Bone marrow (tissue), 2 donors: ENCODE results near the gene IGF2.

Source experiments
- DNase-seq, 2 donors: peaks; one replicate each; lab custom pipeline; 2025; lab: John Stamatoyannopoulos, UW

The IGF2 gene

DNA sequence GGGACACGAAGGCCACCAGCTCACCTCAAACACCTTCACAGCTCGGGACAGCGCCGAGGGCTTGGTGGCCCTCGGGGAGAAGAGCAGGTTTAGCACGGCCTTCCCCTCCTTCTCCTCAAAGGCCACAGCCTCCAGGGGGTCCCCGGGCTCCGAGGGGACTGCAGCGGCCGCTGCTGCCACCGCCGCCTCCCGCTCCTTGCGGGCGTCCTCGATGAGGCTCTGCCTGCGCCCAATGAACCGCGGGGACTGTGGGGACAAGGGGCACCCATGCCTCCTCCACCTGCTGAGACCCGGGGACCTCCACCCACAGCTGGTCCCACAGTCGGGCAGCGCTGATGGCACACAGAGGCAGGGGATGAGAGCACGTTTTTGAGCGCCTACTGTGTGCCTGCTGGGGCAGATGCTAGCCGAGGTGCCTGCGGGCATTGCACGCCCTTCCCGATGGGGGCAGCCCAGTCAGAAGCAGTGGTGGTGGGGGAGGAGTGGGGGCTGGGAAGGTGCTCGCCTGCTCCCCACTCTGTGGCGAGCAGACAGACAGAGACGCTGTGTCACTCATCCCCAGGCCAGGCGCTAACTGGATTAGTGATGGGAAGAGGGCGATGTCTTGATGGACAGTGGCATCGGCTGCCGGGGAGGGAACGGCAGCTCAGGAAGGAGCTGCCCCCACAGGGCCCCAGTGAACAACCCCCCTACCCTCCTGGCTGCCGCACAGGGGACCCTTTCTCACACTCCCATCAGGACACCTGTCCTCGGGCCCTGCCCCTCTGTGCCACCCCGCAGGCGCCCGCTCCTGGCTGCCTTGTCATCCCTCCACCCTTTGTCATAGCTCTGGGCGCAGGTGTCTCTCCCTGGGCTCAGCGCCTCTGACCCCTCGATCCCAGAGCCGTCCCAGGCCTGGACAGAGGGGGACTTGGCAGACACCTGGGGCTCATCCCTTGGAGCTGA is 30.7 kb upstream of the IGF2 start:
- no peak for DNase-seq

DNA sequence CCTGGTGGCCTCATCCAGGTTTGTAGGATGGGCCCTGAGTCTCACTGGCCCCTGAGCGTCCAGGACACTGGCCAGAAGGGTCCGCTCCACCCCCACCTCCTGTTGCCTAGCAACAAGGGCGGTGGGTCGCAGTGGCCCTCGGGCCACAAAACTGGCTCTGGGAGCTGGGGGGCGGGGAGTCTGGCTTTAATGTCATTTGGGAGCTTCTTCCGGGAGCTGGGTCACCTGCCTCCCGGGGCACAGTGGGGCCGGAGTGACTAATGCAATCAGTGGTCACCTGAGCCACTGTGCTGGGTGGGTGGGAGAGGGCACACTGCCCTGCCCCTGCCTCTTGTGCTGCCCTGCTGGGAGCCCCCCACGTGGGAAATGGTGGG is 29.8 kb upstream of the IGF2 start:
- no peak for DNase-seq

GRCh38 chr11:2168286-2169004 is 29.3 kb upstream of the IGF2 start:
- DNase-seq = no peak

DNA sequence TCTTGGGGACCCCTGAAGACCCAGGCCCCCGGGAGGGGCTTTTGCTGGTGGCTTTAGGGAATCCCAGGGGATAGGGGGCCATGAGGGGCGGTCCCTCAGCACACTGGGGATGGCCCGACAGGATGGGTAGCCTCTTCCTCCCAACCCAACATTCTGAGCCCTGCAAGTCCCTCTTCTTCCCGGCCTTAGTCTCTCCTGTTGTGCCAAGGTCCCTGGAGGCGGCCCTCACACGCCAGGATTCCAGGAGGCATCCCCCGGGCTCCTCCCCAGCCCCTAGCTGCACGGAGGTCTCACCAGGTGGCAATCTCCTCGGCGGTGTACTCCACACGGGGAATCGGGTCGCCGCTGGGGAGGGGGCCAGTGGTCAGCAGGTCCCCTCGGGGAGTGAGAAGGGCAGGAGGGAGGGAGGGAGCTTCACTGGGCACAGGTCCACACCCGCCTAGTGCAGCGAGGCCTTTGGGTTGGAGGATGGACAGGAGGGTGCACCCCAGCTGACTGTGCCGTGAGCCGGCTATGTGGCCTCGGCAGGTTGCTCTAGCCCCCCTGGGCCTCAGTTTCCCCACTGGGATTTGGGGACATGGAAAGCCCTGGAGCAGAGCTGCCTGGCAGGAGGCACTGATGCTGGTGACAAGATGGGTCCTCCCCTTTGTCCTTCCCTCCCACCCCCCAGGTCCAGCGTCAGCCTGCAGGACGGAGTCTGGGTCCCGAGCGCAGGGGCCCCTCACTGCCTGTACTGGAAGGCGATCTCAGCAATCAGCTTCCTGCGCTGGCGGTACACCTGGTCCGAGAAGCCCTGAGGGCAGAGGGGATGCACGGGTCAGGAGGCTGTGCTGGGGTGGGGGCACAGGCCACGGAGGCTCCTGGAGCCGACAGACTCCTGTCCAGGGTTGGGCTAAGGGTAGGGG is 28.2 kb upstream of the IGF2 start:
- DNase-seq = no peak

DNA sequence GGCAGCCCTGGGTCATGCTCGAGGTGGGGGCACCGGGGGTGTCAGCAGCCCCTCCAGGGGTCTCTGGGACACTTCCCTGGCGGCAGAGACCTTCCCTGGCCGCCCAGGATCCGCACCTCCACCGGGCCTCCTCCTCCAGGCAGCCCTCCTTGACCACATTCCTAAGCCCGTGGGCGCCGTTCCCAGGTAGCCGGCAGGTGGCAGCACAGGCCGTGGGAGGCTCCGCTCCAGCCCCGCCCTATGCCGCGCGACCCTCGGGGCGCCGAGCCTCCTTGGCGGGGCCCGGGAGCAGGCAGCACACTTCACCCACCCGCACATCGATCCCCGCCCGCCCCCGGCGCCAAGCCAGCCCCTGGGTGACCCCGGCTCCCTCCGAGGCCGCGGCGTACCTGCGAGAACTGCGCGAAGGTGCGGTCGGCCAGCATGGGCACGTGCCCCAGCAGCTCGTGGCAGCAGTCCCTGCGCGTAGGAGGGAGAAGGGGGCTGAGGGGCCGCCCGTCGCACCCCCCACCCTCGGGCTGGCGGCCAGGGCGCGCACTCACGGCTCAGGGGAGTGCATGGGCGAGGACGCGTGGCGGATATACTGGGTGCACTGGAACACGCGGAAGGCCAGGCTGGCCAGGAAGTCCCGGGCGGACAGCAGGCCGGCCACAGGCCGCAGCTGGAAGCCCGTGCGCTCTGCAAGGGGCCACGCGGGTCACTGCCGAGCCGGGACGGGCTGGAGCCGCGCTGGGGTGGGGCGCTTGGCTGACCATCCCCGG is 27.1 kb upstream of the IGF2 start:
- DNase-seq = no peak

GRCh38 chr11:2165571-2165970 is 26.4 kb upstream of the IGF2 start:
- no peak for DNase-seq

GRCh38 chr11:2164861-2165555 is 25.8 kb upstream of the IGF2 start:
- DNase-seq = no peak

- no peak for DNase-seq
Measured at GRCh38 chr11:2164081-2164480, 24.9 kb upstream of the IGF2 start.

DNA sequence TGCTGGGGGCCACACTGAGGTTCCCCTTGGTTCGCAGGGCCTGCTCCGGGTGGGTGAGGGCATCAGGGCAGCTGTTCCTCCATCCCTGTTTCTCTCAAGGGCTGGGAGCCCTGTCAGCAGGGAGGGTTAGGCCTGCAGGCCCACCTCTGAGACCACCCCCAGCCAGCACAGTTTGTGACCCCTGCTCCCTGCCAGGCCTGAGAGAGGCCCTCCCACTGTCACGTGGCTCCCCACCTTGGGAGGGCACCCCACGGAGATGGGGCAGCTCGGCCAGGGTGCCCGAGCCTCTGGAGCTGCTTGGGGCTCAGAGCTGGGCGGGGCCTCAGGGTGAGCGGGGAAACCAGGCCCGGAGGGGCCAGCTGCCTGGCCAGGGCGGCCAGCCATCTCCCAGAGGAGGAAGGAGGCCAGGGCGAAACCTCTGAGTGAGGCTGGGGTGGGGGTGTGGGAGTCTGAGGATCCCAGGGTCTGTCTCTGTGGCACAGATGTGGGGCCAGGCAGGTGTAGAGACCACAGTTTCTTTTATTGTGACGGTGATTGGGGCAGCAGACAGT is 24.3 kb upstream of the IGF2 start:
- DNase-seq = no peak

GRCh38 chr11:2160736-2161259 is 21.6 kb upstream of the IGF2 start, which contains the start of gene INS:
Gene INS, minus strand, starts transcription at chr11:2161209. Its CDS starts 238 bp downstream, at chr11:2160971.
- no peak for DNase-seq

GRCh38 chr11:2159536-2160413 is 20.6 kb upstream of the IGF2 start:
- no peak for DNase-seq

DNA sequence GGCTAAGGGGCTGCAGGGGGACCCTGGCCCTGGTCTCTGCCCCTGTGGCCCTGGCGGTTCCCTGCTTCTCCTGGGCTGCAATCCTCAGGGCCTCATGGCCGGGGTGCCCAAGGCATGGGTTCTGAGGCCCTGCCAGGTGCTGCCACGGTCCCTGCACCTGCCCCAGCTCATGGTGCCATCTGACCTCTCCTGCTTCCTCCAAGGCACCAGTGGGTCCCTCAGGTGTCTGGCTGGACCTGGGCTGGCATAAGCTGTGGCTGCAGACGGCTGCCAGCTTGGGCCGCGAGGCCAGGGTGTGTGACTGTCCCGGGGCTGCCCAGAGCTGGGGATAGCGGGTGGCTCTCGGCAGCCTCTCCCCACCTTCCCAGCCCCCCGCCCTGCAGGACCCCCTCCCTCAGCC is 19.8 kb upstream of the IGF2 start:
- no peak for DNase-seq

GRCh38 chr11:2158296-2158737 is 19.1 kb upstream of the IGF2 start:
- DNase-seq = no peak

GRCh38 chr11:2157294-2158040 is 18.3 kb upstream of the IGF2 start:
- DNase-seq = no peak

GRCh38 chr11:2156416-2157182 is 17.4 kb upstream of the IGF2 start:
- peak in 1 of 2 donors; percentile 42 for DNase-seq

GRCh38 chr11:2155511-2155910 is 16.3 kb upstream of the IGF2 start:
- no peak for DNase-seq

DNA sequence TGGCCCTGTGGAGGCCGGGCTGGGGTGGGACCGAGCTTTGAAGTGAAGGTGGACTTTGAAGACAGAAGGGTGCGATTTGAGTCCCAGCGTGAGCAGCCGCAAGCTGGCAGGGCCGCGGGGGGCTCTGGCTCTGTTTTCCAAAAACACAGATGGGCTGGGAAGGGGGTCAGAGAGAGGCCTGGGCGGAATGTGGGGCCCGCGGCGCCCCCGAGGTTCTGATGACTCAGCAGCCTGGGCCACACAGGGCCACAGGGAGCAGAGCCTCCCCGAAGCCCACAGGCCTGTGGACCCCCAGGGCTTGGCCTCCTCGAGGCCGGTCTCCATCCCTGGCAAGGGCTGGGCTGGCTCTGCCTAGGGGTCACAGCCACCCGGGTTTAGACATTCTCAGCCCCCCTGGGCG is 15.7 kb upstream of the IGF2 start:
- no peak for DNase-seq

DNA sequence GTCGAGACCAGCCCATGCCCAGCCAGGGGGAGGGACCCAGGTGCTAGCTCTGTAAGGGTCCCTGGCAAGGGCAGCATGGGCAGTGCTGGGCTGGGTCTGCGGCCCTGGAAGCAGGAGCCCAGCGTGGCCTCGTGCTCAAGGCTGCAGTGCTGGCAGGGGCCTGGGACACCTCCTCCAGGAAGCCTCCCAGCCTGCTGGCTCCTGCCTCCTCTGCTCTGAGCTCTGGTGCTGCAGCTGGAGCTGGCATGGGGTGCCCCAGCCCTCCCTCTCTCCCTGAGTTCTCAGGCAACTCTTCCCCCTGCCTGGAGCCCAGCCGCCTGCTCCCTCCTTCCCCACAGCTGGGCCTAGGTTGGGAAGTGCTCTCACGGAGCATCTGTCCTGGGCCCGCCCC is 15.0 kb upstream of the IGF2 start:
- no peak for DNase-seq
